ENCODE data around the gene GARNL3.

- TF ChIP-seq CTCF (IDR thresholded peaks at IDR 0.05) (no peak), POLR2AphosphoS5 (IDR thresholded peaks at IDR 0.05) (no peak), POLR2A (IDR thresholded peaks at IDR 0.05) (no peak)
Measured at GRCh38 chr9:127229691-127230417, 34.7 kb upstream of the GARNL3 start.

Data from breast epithelium (tissue), 3 donors.